Fibroblast of the aortic adventitia (primary cell): ENCODE results near the gene SDSL. TPM values are rescaled to one million over a fixed set of nuclear protein-coding genes. Genes with fewer than 3 reads are reported as not detected.

Source experiments
- DNase-seq: peaks from one replicate; pipeline ENCODE4 v3.0.0-alpha.2; 2010; ENCODE audit warnings: low read depth
- H3K4me3 ChIP-seq: 2 replicates; pipeline ENCODE4 v1.5.1; 2011; ENCODE audit warnings: low read depth, mild to moderate bottlenecking, control low read depth, low read length, moderate library complexity
- CTCF ChIP-seq: IDR thresholded peaks from 2 replicates; pipeline ENCODE4 v1.5.1; 2011; ENCODE audit warnings: mild to moderate bottlenecking, low read length, control low read depth, inconsistent platforms; ENCODE audit not compliant: insufficient read depth
- total RNA-seq: library from RNA; depleted of rRNA; stranded (reverse); fragments of >200 nt; gene quantifications from 2 replicates; pipeline ENCODE4 v1.2.3, GENCODE V29; 2012; ENCODE audit warnings: low replicate concordance

SDSL gene
- total RNA-seq, 1 donor = 1.9 TPM

GRCh38 chr12:113445544-113446171 lies 23.5 kb downstream of the SDSL start:
- H3K4me3 ChIP-seq = no peak overlapping the region
- no peak for TF ChIP-seq CTCF
- DNase-seq = no peak

GRCh38 chr12:113448873-113449272 lies 26.7 kb downstream of the SDSL start:
- no peak overlapping the region for H3K4me3 ChIP-seq
- TF ChIP-seq CTCF = no peak
- no peak for DNase-seq

GRCh38 chr12:113449299-113449698 lies 27.1 kb downstream of the SDSL start:
- no peak for TF ChIP-seq CTCF
- H3K4me3 ChIP-seq = no peak overlapping the region
- no peak for DNase-seq

GRCh38 chr12:113449839-113450238 lies 27.7 kb downstream of the SDSL start:
- no peak for TF ChIP-seq CTCF
- no peak for DNase-seq
- H3K4me3 ChIP-seq = no peak overlapping the region

GRCh38 chr12:113452458-113452857 lies 30.3 kb downstream of the SDSL start:
- DNase-seq = no peak
- no peak for TF ChIP-seq CTCF
- no peak overlapping the region for H3K4me3 ChIP-seq

- DNase-seq = no peak
- no peak for TF ChIP-seq CTCF
- H3K4me3 ChIP-seq = no peak overlapping the region
Measured at GRCh38 chr12:113453330-113453729, 31.1 kb downstream of the SDSL start.

- no peak for DNase-seq
- H3K4me3 ChIP-seq = no peak overlapping the region
- TF ChIP-seq CTCF = no peak
Measured at GRCh38 chr12:113456199-113456598, 34.0 kb downstream of the SDSL start.
